Nephron progenitor cell (in vitro differentiated cells): Measurements from ENCODE around the gene SYTL1.

Experiments
- DNase-seq: peaks from one replicate; pipeline ENCODE4 v3.0.0; 2021
- H3K27ac Mint-ChIP-seq: 2 replicates; pipeline ENCODE4 v1.8.0; 2021; ENCODE audit warnings: mild to moderate bottlenecking, moderate library complexity, mixed read lengths
- H3K27me3 Mint-ChIP-seq: 2 replicates; pipeline ENCODE4 v1.8.0; 2021; ENCODE audit warnings: mild to moderate bottlenecking, low read depth, mixed read lengths; ENCODE audit not compliant: poor library complexity
- H3K36me3 Mint-ChIP-seq: 2 replicates; pipeline ENCODE4 v1.8.0; 2021; ENCODE audit warnings: low read depth, mixed read lengths
- H3K4me1 Mint-ChIP-seq: 2 replicates; pipeline ENCODE4 v1.8.0; 2021; ENCODE audit warnings: mixed read lengths
- H3K4me3 Mint-ChIP-seq: 2 replicates; pipeline ENCODE4 v1.8.0; 2021; ENCODE audit warnings: mild to moderate bottlenecking, moderate library complexity, mixed read lengths
- H3K9me3 Mint-ChIP-seq: 2 replicates; pipeline ENCODE4 v1.8.0; 2021; ENCODE audit warnings: mild to moderate bottlenecking, moderate library complexity, mixed read lengths
- TF ChIP-seq, protein P1 (sequence below): fragments of 200-600 bp; sonication (generic); IDR thresholded peaks from 2 replicates; pipeline ENCODE4 v1.5.0; 2021; ENCODE audit warnings: antibody characterized with exemption

The SYTL1 gene

DNA sequence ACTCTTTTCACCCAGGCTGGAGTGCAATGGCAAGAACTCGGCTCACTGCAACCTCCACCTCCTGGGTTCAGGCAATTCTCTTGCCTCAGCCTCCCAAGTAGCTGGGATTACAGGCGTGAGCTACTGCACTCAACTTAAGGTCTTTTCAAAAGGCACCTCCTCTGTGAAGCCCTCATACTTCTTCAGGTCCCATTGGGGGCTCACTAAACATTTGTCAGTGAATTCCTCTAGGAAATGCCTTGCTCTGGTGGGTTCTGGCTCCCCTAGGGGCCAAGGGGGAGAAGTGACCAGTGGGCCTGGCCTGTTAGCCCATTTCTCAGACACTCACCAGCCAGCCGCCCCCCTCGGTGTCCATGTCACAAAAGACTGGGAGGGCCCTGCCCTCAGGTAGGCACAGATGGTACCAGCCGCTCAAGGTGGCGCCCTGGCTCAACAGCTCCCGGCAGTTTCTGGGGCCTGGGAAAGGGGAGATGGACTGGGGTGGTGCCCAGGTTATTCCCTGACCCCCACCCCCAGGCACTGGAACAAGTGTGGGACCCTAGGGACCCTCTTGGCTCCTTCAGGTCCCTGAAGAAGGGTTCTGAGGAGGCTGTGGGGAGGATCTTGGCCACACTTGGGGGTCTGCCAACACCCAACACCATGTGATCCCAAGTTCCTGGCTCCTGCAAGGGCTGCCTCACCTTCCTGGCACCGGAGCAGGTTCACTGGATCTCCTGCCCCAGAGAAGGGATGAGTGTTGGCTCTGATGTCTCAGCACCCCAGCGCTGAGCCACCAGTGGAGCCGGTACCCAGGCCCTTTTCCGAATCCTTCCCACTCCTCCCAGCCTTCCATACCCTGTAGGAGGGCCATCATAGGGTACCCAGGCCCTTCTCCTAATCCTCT lies 31.2 kb downstream of the SYTL1 start:
- no peaks in the 10 kb centered on the region for H3K36me3 Mint-ChIP-seq
- H3K4me1 Mint-ChIP-seq: peaks cover 22% of the 10 kb centered on the region
- peaks cover 13% of the 10 kb centered on the region for H3K27me3 Mint-ChIP-seq
- no peak overlapping the region for H3K4me3 Mint-ChIP-seq
- no peak for DNase-seq
- no peak overlapping the region for H3K27ac Mint-ChIP-seq
- H3K9me3 Mint-ChIP-seq: no peaks in the 10 kb centered on the region
- TF ChIP-seq, protein P1, sequence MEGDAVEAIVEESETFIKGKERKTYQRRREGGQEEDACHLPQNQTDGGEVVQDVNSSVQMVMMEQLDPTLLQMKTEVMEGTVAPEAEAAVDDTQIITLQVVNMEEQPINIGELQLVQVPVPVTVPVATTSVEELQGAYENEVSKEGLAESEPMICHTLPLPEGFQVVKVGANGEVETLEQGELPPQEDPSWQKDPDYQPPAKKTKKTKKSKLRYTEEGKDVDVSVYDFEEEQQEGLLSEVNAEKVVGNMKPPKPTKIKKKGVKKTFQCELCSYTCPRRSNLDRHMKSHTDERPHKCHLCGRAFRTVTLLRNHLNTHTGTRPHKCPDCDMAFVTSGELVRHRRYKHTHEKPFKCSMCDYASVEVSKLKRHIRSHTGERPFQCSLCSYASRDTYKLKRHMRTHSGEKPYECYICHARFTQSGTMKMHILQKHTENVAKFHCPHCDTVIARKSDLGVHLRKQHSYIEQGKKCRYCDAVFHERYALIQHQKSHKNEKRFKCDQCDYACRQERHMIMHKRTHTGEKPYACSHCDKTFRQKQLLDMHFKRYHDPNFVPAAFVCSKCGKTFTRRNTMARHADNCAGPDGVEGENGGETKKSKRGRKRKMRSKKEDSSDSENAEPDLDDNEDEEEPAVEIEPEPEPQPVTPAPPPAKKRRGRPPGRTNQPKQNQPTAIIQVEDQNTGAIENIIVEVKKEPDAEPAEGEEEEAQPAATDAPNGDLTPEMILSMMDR: peak; percentile 40

DNA sequence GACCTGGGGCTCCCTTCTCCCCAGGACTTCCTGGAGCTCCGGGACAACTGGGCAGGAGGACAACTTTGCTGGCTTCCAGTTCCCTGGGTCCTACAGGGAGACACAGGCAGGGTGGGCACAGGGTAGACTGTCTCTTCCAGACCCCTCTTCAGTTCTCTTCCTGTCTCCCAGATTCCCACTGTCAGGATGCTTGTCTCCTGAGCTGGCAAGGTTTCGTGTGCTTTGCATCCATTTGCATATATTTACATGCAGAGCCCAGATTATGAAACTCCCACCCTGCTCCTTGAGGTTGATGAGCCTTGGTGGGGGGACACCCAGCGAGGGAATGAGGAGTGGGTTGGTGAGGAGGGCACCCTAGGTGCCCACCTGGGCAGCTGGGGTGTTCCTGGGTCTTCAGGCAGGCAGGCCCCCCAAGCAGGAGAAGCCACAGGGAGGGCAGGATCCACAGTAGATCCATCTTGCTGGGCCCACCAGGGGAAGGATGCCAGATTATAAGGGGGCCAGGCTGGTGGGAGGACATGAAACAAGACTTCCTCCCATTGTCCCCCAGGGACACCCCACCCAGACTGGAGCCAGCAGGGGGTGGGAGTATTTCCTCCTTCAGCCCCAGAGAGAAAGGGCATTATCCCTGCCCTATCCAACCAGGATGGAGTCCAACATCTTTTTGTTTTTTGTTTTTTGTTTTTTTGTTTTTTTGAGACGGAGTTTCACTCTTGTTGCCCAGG lies 32.7 kb downstream of the SYTL1 start, which contains the start of gene FCN3:
Gene FCN3 (minus strand): TSS at position 463 of the 725 bp plus-strand sequence. CDS start 6 bp downstream, at position 457.
- Mint-ChIP-seq H3K4me3 (no peak within 1 kb of the TSS), H3K36me3 (no peaks in the 10 kb centered on the region), H3K27ac (no peak within 1 kb of the TSS), H3K9me3 (no peaks in the 10 kb centered on the region), H3K4me1 (peaks cover 20% of the 10 kb centered on the region), H3K27me3 (peaks cover 13% of the 10 kb centered on the region)
- no peak for DNase-seq
- TF ChIP-seq, protein P1: no peak

DNA sequence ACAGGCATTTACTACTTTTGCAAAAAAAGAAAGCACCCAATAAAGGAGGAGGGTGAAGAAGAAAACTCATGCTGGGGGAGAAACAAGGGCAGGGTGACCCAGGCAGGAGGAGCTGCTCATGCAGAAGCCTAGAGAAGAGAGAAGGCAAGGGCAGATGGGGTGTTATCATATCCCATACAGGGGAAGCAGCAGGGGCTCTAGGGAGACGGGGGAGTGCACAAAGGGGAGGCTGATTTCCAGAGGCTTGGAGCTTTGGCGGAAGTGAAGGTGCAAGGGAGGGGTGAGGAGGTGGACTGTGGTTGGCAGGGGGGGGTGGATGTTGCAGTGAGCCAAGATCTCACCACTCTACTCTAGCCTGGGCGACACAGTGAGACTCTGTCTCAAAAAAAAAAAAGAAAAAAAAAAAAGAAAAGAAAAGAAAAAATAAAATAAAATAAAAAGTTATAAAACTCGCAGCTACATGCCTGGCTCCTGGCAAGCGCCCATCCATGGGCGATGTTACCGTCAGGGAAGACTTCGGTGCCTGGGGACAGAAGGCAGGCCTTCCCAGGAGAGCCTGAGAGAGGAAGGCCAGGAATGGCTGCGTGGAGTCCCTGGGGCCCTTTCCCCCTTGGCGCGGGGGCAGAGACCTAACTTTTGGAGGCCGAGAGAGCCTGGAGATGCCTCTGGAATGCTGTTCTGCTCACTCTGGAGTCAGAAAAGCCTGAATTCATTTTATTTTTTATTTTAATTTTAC lies 36.1 kb downstream of the SYTL1 start:
- Mint-ChIP-seq H3K4me3 (no peak overlapping the region), H3K27ac (no peak overlapping the region), H3K4me1 (peaks cover 17% of the 10 kb centered on the region), H3K9me3 (no peaks in the 10 kb centered on the region), H3K27me3 (peaks cover 22% of the 10 kb centered on the region), H3K36me3 (no peaks in the 10 kb centered on the region)
- TF ChIP-seq, protein P1: no peak
- no peak for DNase-seq

DNA sequence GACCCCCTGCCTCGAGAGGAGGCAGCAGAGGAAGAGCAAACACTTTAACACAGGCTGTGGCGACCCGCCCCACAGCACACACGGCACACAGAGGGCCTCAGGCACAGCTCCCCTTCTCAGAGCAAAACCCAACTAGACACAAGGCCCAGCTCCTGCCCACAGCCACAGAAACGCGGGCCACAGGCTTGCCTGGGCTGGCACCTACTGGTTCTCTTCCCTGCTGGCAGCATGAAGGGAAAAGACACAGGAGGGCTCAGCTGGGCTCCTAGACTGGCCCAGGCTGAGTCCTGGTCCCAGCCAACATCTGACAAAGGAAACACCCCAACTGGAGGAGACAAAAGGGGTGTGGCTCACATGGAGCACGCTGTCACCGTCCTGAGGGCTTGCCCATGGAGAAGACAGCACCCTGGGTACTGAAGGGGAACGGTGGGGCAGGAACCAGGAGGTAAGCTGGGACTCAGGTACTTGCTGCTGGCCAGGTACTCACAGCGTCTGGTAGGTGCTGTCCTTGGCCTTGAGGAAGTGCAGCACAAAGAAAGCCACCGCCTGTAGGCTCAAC lies 37.8 kb downstream of the SYTL1 start:
- Mint-ChIP-seq H3K27ac (no peak overlapping the region), H3K27me3 (peaks cover 34% of the 10 kb centered on the region), H3K4me3 (no peak overlapping the region), H3K36me3 (no peaks in the 10 kb centered on the region), H3K4me1 (peaks cover 17% of the 10 kb centered on the region), H3K9me3 (no peaks in the 10 kb centered on the region)
- DNase-seq: no peak
- TF ChIP-seq, protein P1: no peak

DNA sequence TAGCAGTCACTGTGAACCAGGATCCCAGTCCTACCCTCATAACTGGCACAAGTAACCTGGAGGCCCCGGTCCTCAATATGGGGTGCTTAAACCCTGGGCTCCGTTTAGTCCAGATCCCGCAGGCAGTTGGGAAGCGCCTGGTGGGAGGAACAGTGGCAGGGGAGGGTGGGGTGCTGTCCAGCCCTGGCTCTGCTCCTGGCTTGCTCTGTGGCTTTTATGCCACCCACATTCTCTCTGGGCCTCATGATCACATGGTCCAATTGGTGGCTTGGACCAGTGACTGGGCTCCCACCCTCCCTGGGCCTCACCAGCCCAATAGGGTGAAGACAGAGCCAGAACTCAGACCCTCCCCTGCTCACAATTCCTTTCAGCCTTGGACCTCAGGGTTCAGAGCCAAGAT lies 38.4 kb downstream of the SYTL1 start:
- peaks cover 35% of the 10 kb centered on the region for H3K27me3 Mint-ChIP-seq
- no peak overlapping the region for H3K27ac Mint-ChIP-seq
- H3K4me1 Mint-ChIP-seq: peaks cover 17% of the 10 kb centered on the region
- no peak for DNase-seq
- no peaks in the 10 kb centered on the region for H3K36me3 Mint-ChIP-seq
- H3K9me3 Mint-ChIP-seq: no peaks in the 10 kb centered on the region
- TF ChIP-seq, protein P1: no peak
- no peak overlapping the region for H3K4me3 Mint-ChIP-seq
